ENCODE results near the gene PTH2R. TPM values are rescaled to one million over a fixed set of nuclear protein-coding genes. Genes with fewer than 3 reads are reported as not detected.
"Not testable (repeated sequence)": the region's sequence is repeated elsewhere in the genome, so short reads cannot be mapped to it uniquely, and the experiment has no call there.

PTH2R gene
- total and polyA plus RNA-seq, 7 donors = 0.01 to 0.08 TPM; not detected in 5

- intact Hi-C loops (cut with DNase I) = no loop called here
- Histone ChIP-seq H3K27ac (no peak overlapping the region), H3K4me3 (no peak overlapping the region), H3K36me3 (ENCODE audit: insufficient read depth in 1 of 2, low read depth in 1 of 2) (no peaks in the 10 kb centered on the region), H3K4me1 (no peaks in the 10 kb centered on the region), H3K27me3 (ENCODE audit: insufficient read depth in 3 of 3, low read length in 2 of 3) (no peaks in the 10 kb centered on the region), H3K9me3 (no peaks in the 10 kb centered on the region)
- DNase-seq (no peak), ATAC-seq (no peak)
- TF ChIP-seq CTCF (IDR thresholded peaks at IDR 0.05) = no peak
Measured at GRCh38 chr2:208509586-208509985, 103.0 kb downstream of the PTH2R start.

- H3K4me3 ChIP-seq = no peak overlapping the region
- H3K27ac ChIP-seq = no peak overlapping the region
- no peak for TF ChIP-seq CTCF (IDR thresholded peaks at IDR 0.05)
- no peaks in the 10 kb centered on the region for H3K4me1 ChIP-seq
- ATAC-seq (no peak), DNase-seq (no peak)
- no peaks in the 10 kb centered on the region for H3K9me3 ChIP-seq
- WGBS, 3 donors = 57 to 64% (median 57%) methylated on average over 3 of the region's 3 CpGs
- H3K36me3 ChIP-seq (ENCODE audit: insufficient read depth in 1 of 2, low read depth in 1 of 2) = no peaks in the 10 kb centered on the region
- intact Hi-C loops (cut with DNase I) = no loop called here
- no peaks in the 10 kb centered on the region for H3K27me3 ChIP-seq (ENCODE audit: insufficient read depth in 3 of 3, low read length in 2 of 3)
Measured at GRCh38 chr2:208511016-208511415, 104.4 kb downstream of the PTH2R start.

GRCh38 chr2:208511573-208511972, 105.0 kb downstream of the PTH2R start:
- Histone ChIP-seq H3K9me3 (no peaks in the 10 kb centered on the region), H3K4me3 (no peak overlapping the region)
- WGBS, 3 donors = 60 to 71% (median 66%) methylated on average over 1 of the region's 1 CpG

GRCh38 chr2:208515099-208515498, 108.5 kb downstream of the PTH2R start:
- Histone ChIP-seq H3K36me3 (ENCODE audit: insufficient read depth in 1 of 2, low read depth in 1 of 2) (no peaks in the 10 kb centered on the region), H3K4me1 (no peaks in the 10 kb centered on the region), H3K4me3 (no peak overlapping the region), H3K27me3 (ENCODE audit: insufficient read depth in 3 of 3, low read length in 2 of 3) (no peaks in the 10 kb centered on the region), H3K9me3 (no peaks in the 10 kb centered on the region), H3K27ac (no peak overlapping the region)
- ATAC-seq = no peak
- TF ChIP-seq CTCF (IDR thresholded peaks at IDR 0.05) = no peak
- 56 to 83% (median 68%) methylated on average over 1 of the region's 1 CpG for WGBS, 3 donors
- DNase-seq = no peak
- intact Hi-C loops (cut with DNase I) = no loop called here

More at GRCh38 chr2:208511573-208511972, 105.0 kb downstream of the PTH2R start:
- intact Hi-C loops (cut with DNase I) = no loop called here
- ATAC-seq (no peak), DNase-seq (no peak)
- TF ChIP-seq CTCF (IDR thresholded peaks at IDR 0.05) = no peak
- Histone ChIP-seq H3K4me1 (no peaks in the 10 kb centered on the region), H3K27ac (no peak overlapping the region), H3K36me3 (ENCODE audit: insufficient read depth in 1 of 2, low read depth in 1 of 2) (no peaks in the 10 kb centered on the region), H3K27me3 (ENCODE audit: insufficient read depth in 3 of 3, low read length in 2 of 3) (no peaks in the 10 kb centered on the region)

- H3K4me3 ChIP-seq; H3K27me3 ChIP-seq (ENCODE audit: insufficient read depth in 3 of 3, low read length in 2 of 3); H3K27ac ChIP-seq; DNase-seq; H3K9me3 ChIP-seq; H3K36me3 ChIP-seq (ENCODE audit: insufficient read depth in 1 of 2, low read depth in 1 of 2); H3K4me1 ChIP-seq; ATAC-seq; intact Hi-C loops (cut with DNase I): not testable (repeated sequence)
Measured at GRCh38 chr2:208523069-208523468, 116.5 kb downstream of the PTH2R start.

GRCh38 chr2:208525165-208525564, 118.6 kb downstream of the PTH2R start:
- H3K27me3 ChIP-seq (ENCODE audit: insufficient read depth in 3 of 3, low read length in 2 of 3); H3K27ac ChIP-seq; intact Hi-C loops (cut with DNase I); H3K4me3 ChIP-seq; H3K9me3 ChIP-seq; ATAC-seq; H3K4me1 ChIP-seq; H3K36me3 ChIP-seq (ENCODE audit: insufficient read depth in 1 of 2, low read depth in 1 of 2); DNase-seq: not testable (repeated sequence)
- 60 to 71% (median 71%) methylated on average over 6 of the region's 6 CpGs for WGBS, 3 donors
